ENCODE measurements around the gene TNFRSF1B.
A peak's percentile ranks its signal among the peaks of the same experiment; 100 is the strongest.

The TNFRSF1B gene

DNA sequence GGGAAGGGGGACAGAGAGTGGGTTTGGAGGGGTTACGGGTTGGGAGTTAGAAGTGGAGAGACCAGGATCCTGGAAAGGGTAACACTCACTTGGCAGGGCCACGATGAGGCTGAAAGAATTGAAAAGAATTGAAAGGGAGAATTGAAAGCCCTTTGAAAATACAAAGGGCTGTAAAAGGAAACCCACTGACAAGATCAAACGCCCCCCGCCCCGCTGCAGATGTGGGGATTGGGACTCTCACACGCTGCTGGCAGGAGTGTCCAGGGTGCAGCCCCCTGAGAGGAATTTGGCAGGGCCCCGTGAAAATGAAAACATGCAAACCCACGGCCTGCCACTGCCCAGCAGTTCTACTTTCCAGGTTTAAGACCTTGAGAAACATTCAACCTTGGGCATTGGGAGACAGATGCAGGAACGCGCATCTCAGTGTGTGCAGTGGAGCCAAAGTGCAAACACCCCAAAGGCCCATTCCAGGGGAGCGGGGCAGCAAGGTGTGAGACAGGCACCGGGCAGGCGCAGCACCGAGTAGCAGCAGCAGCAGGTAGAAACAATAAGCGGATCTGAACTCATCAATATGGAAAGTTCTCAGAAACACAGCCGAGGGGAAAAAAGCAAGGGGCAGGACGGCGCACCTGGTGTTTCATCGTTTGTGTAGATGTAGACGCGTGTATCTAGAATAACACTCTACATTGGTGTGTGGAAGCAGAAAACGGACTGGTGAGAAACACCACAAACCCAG is 8.3 kb upstream of the TNFRSF1B start:
- DNase-seq: no peak

GRCh38 chr1:12159816-12160215 is 7.0 kb upstream of the TNFRSF1B start:
- no peak for DNase-seq

DNA sequence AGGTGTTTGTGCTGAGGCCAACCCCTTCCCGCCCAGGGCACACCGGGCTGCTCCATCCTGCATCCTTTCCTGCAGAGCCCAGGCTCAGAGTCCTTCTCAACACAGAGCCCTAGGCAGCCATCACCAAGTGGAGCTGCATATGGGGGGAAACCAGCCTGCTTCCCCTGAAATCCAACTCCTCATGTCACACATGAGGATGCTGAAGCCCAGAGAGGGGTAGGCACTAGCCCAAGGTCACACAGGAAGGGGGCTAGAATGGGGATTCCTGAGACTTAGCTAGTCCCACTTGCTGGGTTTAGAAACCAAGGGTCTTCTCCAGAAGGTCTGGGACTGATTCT is 5.5 kb upstream of the TNFRSF1B start:
- DNase-seq: no peak

- peak; percentile 85 for DNase-seq
Measured at GRCh38 chr1:12161662-12162458, 4.9 kb upstream of the TNFRSF1B start.

GRCh38 chr1:12162459-12163137 is 4.2 kb upstream of the TNFRSF1B start:
- no peak for DNase-seq

GRCh38 chr1:12163210-12163609 is 3.6 kb upstream of the TNFRSF1B start:
- no peak for DNase-seq

DNA sequence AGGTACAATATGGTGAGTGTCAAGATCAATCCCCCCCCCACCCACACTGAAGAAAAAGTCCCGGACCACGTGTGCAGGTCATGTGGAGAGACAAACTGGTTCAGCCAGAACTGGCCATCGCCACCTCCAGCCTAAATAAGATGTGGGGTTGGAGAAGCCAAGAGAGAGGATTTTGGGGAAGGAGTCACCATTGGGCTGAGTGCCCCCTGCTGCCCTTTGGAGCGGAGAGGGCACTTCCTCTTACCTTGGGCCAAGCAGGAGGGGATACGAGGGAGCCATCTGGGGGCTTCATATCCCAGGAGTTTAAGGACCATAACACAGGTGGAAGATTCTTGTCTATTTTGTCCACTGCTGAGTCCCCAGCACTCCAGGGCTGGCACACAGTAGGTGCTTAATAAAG is 2.6 kb upstream of the TNFRSF1B start:
- no peak for DNase-seq

- no peak for DNase-seq
Measured at GRCh38 chr1:12165342-12165741, 1.4 kb upstream of the TNFRSF1B start.

GRCh38 chr1:12167493-12168429 is 970 bp downstream of the TNFRSF1B start:
- DNase-seq: no peak

DNA sequence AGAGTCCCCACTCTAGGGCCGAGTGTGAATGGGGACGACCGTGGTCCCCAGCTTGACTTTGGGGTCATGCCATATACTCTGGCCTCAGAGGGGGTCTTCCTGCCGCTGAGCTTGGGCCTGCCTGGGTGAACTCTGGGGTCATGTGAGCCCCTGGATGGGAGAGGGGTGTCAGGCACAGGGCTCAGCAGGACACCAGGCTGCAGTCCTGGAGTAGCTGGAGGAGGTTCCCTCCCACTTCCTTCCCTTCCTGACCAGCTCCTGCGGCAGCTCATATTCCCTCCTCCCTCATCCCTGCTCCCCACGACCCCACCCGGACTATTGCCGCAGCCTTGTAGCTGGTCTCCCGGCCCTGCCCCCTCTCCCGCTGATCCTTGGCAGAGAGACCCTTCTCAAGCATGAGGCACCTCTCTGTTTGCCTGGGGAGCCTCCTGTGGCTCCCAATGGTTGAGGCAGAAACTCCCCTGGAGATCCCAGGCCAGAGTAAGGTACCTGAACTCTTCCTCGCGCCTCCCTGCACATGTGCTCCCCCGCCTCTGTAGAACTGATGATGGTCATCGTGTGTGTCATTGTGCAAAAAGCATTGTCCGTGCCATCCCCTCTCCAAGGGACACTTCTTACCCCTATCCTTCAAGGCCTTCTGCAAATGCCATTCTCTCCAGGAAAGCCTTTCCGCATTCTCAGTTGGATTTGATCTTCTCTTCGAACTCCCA is 1.8 kb downstream of the TNFRSF1B start:
- DNase-seq: no peak

GRCh38 chr1:12169442-12170135 is 2.8 kb downstream of the TNFRSF1B start:
- DNase-seq: no peak

GRCh38 chr1:12170263-12170671 is 3.5 kb downstream of the TNFRSF1B start:
- no peak for DNase-seq

DNA sequence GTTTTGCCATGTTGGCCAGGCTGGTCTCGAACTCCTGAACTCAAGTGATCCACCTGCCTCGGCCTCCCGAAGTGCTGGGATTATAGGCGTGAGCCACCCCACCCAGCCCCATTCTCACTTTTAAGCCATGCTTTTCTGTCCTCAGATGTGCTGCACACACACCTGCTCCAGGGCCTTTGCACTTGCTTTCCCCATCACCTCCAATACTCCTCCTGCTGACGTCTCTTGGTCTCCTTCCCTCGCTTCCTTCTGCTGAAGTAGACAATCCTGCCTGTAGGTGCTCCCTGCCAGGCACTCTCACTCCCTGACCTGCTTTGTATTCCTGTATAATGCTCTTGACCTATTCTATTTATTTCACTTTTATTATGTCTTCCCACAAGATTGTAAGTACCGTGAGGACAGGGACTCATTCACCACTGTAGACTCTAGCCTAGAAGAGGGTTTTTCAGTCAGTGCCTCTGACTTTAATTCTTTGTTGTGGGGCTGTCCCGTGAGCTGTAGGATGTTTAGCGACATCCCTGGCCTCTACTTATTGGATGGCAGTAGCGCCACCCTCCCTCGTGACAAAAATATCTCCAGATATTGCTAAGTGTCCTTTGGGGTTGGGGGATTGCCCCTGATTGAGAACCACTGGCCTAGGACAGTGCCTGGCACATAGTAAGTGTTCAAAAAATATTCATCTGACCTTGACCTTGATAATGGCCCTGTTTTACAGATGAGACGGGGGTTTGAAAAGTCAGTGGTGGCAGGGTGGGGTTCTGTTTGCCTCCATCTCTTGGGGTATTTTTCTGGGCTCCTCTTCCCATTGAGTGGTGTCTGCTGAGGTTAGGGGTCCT is 4.6 kb downstream of the TNFRSF1B start:
- no peak for DNase-seq

DNA sequence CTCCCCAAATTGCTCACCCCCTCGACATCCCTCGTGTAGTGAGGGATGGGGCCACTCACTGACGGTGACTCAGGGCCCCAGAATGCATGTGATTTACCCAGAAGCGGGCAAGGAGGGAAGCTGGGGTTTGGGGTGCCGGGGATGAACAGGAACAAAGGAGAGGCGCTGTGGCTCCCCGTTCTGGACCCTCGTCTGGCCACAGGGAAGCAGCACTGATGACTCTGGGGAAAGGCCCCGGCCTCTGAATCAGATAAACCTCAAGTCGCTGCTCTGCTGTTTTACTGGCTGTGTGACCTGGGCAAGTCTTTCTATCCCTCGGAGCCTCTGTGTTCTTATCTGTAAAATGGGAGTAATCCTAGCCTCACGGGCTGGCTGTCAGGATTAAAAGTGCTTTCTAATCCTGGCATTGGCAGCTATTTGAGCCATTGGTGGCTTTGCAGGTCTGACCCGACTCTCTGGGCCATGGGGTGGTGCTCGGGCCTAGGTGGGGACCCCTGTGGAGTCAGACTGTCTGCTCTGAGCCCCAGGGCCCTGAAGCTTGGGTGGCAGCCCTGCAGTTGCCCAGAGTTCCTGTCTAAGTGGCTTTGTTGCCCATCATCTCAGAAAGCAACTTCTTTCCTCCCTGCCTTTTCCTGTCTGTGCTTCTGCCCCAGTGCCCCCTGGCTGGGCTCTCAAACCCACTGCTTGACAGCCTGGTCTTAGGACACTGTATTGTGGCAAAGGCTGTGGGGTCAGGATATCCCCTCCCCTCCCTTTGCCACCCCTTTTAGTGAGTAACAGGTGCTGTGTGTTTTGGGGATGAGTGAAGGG is 5.5 kb downstream of the TNFRSF1B start:
- DNase-seq: no peak

DNA sequence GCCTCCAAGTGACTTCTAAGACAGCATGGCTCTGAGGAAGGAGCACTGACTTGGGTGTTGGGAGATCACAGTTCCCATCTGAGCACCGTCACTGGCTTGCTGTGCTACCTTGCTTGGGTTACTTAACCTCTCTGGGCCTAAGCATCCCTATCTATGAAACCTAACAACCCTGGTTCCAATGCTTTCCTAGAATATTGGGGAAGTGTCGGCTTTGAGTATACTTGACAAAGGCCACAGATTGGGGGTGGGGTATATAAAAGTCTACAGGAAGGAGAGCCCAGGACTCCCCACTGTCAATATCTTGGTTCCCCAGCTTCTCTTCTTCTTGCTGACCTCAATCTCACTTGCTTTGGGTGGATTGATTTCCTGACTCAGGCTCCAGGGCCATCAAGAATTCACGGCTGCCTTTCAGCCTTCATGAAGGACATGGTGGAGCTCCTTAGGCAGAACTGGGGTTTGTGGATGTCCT is 6.3 kb downstream of the TNFRSF1B start:
- DNase-seq: no peak

GRCh38 chr1:12173631-12174121 is 6.9 kb downstream of the TNFRSF1B start:
- DNase-seq: no peak

DNA sequence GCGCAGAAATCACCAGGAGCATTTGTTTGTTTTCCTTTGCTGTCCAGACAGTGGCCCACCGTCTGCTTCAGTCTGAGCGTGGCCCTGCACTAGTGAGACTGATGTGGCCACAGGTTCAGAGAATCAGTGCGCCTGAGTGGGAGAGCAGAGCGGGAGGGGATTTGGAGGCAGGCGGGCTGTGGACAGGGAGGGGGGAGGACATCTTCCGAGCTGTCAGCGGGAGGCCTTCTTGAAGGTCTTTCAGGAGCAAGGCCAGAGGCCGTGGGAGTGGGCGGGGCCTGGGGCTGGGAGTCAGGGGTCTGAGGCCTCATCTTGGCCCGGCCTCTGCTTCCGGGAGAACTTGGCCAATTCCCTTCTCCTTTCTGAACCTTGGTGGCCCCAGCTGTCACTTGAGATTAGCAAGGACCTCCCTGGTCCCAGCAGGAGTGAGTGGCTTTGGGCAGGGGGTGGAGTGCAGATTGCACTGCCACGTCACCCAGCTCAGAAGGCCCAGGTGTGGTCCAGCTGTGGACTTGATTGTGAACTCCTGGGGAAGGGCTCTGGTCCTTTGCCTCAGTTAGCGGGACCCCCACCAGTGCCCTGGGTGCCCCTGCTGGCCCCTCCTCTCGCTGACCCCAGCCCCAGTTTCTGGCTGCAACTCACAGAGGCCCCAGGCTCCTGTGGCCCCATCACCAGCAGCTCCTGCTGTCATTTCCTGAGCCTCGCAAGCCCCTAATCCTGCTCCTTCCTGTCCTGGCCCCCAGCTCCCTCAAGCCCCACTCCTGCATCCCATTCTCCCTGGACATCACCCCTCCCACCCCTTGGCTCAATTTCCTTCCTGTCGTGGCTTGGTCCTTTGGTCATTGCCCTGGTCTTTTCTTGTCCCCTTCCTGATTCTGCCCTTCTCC is 8.4 kb downstream of the TNFRSF1B start:
- DNase-seq: no peak
